ENCODE measurements around the gene SEC23B.
A peak's percentile ranks its signal among the peaks of the same experiment; 100 is the strongest.
"Not testable (repeated sequence)": the region's sequence is repeated elsewhere in the genome, so short reads cannot be mapped to it uniquely, and the experiment has no call there.

The SEC23B gene

DNA sequence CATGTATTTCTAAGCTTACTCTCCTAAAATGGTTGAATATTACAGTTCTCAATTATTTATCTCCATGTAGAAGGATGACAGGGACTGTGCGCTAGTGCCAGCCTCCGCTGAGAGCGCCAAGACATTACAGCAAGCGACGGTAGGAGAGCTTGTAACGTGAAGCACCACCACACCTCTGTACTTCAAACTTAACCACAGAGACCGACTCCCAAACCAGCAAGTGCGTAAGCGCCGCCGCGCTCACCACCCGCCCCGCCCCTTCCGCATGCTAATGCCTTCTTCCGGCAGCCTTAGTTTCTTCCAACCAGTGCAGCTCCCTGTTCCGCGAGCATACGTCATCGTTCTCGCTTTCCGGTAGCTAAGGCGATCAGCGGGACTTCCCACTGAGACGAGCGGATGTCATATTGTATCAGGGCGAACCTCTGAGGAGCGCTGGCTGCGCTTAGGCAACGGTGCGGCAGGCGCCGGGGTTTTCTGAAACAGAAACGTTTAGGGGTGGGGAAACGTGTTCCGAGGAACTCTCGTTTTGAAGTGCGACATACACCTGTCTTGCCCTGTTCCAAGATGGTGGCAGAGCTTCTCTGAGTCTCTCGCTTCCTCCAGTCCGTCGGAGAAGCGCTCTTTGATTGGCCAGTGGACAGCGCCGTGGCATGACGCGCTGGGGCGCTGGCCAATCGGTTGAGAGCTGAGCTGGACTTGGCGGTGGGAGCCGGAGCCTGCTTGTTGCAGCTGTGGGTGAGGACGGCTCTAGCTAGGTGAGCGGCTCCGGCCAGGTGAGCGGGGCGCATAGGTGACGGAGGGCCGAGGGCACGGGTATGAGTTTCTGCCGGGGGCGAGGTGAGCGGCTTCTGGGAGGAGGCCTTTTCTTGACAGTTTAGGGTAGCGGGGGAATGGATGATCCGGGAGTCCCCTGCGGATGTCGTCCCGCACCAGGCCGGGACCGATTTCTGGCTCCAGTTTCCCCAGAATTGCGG is at the start of gene SEC23B:
Gene SEC23B, plus strand, starts transcription at position 723 of the 974 bp plus-strand sequence. CDS start 2,896 bp downstream, outside the sequence.
- peaks cover 42% of the 10 kb centered on the region for H3K4me1 Mint-ChIP-seq
- DNase-seq (ENCODE audit: low spot score in 2 of 2) (peak; percentile 87 to 98), ATAC-seq (peak; percentile 95)
- peaks cover 14% of the 10 kb centered on the region for H3K36me3 Mint-ChIP-seq
- peak within 1 kb of the TSS; percentile 100 for H3K27ac Mint-ChIP-seq
- H3K4me3 Mint-ChIP-seq: peak within 1 kb of the TSS; percentile 100
- no peaks in the 10 kb centered on the region for H3K9me3 Mint-ChIP-seq

DNA sequence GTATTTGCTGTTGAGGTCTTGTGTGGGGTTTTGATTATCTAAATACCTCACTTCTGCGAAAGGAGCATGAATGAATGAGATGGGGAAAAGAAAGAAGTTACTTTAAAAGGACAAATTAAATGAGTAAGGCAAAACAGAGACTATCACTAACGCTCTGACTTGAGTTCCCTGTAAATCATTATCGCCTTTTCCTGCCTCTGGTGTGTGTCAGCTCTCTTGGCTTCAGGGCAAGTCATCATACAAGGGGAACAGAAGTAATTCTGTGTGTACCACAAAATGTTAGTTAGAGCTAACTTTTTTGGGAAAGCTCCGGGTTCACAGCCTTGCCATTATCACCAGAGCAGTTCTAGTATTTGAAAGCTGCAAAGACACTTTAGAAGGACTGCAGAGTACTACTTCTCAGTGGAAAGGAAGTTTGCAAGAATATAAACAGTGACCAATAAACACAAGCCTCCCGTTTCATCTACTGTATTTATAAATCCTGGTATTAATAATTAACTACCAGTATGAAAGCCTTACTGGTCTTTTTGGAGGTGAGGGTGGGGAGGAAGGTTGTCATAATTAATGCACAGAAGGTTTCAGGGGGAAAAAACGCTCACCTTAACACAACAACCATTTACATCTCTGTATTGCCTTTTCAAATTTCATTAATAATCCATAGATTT is 42.1 kb upstream of the SEC23B start:
- Mint-ChIP-seq H3K4me1 (peaks cover 24% of the 10 kb centered on the region), H3K9me3 (no peaks in the 10 kb centered on the region), H3K36me3 (peaks cover 28% of the 10 kb centered on the region), H3K4me3 (peak overlapping the region; percentile 97), H3K27ac (no peak overlapping the region)
- ATAC-seq: no peak
- DNase-seq (ENCODE audit: low spot score in 2 of 2): no peak

DNA sequence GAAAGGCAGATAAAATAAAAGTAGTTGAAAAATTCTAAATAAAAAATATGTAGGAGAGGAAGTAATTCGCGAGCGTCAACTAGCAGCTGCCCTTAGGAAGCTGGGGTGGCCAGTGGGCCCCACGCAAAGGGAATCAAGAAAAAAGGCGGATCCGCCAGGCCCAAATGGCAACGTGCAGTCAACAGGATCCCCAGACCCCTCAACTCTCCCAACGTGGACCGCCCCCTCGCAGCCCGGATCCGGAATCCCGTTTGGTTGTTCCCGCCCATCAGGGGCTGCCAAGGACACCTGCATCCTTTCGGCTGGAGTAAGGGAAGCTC is 41.2 kb upstream of the SEC23B start:
- peak; percentile 17 for ATAC-seq
- Mint-ChIP-seq H3K27ac (peak overlapping the region; percentile 99), H3K36me3 (peaks cover 29% of the 10 kb centered on the region), H3K4me1 (peaks cover 24% of the 10 kb centered on the region), H3K4me3 (peak overlapping the region; percentile 97), H3K9me3 (no peaks in the 10 kb centered on the region)
- no peak for DNase-seq (ENCODE audit: low spot score in 2 of 2)

DNA sequence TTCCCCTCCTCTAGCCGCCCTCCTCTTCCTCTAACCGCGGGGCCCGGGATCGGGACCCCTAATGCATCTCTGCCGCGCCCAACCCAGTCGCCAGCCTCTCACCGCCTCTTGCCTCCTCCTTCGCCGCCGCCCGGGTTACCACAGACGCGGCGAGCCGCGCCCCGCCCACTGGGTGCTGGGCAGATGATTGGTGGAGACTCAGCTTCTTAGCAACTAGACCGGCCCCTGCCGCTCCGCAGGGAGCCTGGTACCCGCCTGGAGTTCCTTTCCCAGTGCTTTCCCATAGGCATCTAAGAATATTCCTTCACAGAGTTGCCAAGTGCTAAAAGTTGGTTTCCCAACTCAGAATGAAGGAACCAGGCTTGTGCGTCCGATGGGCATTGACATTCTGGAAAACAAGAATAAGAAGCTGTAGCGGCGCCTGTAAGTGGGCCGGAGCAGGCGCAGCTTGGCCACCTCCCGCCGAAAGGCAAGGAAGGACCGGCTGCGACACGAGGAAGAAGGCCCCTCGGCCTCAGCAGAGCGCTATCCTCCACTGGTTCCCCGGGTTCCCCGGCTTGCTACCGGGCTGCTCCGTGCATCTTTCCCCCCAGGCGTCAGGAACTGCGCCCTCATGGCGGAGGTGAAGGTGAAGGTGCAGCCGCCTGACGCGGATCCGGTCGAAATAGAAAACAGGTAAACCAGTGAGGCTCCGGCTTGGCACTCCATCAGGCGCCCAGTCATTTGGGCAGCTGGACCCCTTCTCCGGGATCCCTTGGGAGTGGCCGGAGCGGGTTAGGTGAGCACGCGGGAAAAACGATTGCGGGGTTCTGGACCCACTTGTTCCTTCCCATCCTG is 40.6 kb upstream of the SEC23B start, which contains the start of the genes DZANK1 and POLR3F:
Gene DZANK1, minus strand, starts transcription at position 137 of the 837 bp plus-strand sequence. CDS start 1,672 bp downstream, outside the sequence.
Gene POLR3F, plus strand, starts transcription at position 497 of the 837 bp plus-strand sequence. Its CDS starts 117 bp downstream, at position 614.
- Mint-ChIP-seq H3K36me3 (peaks cover 33% of the 10 kb centered on the region), H3K4me1 (peaks cover 24% of the 10 kb centered on the region), H3K27ac (peak within 1 kb of the TSS; percentile 99), H3K4me3 (peak within 1 kb of the TSS; percentile 97), H3K9me3 (no peaks in the 10 kb centered on the region)
- DNase-seq (ENCODE audit: low spot score in 2 of 2) (peak; percentile 87 to 94), ATAC-seq (peak; percentile 99)

- Mint-ChIP-seq H3K9me3 (no peaks in the 10 kb centered on the region), H3K36me3 (peaks cover 80% of the 10 kb centered on the region), H3K4me1 (no peaks in the 10 kb centered on the region), H3K4me3 (no peak overlapping the region), H3K27ac (no peak overlapping the region)
- ATAC-seq: no peak
- no peak for DNase-seq (ENCODE audit: low spot score in 2 of 2)
These were observed 30.5 kb upstream of the SEC23B start for GRCh38 chr20:18477218-18477617.

DNA sequence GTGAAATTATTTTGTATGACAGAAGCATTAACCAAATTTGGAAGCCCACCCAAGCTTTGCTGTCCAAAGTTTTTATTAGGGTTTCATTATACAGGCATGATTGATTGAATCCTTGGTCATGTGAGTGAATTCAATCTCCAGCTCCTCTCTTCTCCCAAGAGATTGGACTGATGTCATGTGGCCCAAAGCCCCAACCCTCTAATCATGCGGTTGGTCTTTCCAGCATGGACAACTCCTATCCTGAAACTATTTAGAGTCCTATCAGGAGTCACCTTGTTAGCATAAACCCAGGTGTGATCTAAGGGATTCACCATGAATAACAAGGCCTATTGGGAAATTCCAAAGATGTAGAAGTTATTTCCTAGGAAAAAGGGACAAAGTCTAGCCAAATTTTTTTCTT is 29.9 kb upstream of the SEC23B start:
- Mint-ChIP-seq H3K36me3 (peaks cover 85% of the 10 kb centered on the region), H3K27ac (no peak overlapping the region), H3K4me3 (no peak overlapping the region), H3K9me3 (no peaks in the 10 kb centered on the region), H3K4me1 (no peaks in the 10 kb centered on the region)
- DNase-seq (ENCODE audit: low spot score in 2 of 2): no peak
- ATAC-seq: no peak

DNA sequence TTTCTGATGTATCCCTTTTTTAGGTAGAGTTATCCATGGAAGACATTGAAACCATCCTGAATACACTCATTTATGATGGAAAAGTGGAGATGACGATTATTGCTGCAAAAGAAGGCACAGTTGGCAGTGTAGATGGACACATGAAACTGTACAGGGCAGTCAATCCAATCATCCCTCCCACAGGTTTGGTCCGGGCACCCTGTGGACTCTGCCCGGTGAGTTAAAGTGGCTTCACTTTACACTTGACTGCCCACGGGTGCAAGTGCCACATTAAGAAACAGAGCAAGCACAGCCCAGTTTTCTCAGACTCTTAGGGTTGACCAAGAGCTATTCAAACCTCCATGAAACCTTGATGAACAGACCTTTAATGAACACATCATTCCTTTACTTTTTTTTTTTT is 26.1 kb upstream of the SEC23B start:
- H3K9me3 Mint-ChIP-seq: no peaks in the 10 kb centered on the region
- no peak for DNase-seq (ENCODE audit: low spot score in 2 of 2)
- no peak overlapping the region for H3K4me3 Mint-ChIP-seq
- peaks cover 79% of the 10 kb centered on the region for H3K36me3 Mint-ChIP-seq
- no peak for ATAC-seq
- H3K4me1 Mint-ChIP-seq: no peaks in the 10 kb centered on the region
- H3K27ac Mint-ChIP-seq: peak overlapping the region; percentile 57

GRCh38 chr20:18488301-18488700 is 19.4 kb upstream of the SEC23B start:
- Mint-ChIP-seq H3K36me3 (peaks cover 82% of the 10 kb centered on the region), H3K4me1 (peaks cover 2% of the 10 kb centered on the region), H3K9me3 (no peaks in the 10 kb centered on the region), H3K27ac (no peak overlapping the region), H3K4me3 (no peak overlapping the region)
- DNase-seq (ENCODE audit: low spot score in 2 of 2) (no peak), ATAC-seq (no peak)

GRCh38 chr20:18496042-18496441 is 11.7 kb upstream of the SEC23B start:
- DNase-seq (ENCODE audit: low spot score in 2 of 2) (no peak), ATAC-seq (no peak)
- no peak overlapping the region for H3K27ac Mint-ChIP-seq

DNA sequence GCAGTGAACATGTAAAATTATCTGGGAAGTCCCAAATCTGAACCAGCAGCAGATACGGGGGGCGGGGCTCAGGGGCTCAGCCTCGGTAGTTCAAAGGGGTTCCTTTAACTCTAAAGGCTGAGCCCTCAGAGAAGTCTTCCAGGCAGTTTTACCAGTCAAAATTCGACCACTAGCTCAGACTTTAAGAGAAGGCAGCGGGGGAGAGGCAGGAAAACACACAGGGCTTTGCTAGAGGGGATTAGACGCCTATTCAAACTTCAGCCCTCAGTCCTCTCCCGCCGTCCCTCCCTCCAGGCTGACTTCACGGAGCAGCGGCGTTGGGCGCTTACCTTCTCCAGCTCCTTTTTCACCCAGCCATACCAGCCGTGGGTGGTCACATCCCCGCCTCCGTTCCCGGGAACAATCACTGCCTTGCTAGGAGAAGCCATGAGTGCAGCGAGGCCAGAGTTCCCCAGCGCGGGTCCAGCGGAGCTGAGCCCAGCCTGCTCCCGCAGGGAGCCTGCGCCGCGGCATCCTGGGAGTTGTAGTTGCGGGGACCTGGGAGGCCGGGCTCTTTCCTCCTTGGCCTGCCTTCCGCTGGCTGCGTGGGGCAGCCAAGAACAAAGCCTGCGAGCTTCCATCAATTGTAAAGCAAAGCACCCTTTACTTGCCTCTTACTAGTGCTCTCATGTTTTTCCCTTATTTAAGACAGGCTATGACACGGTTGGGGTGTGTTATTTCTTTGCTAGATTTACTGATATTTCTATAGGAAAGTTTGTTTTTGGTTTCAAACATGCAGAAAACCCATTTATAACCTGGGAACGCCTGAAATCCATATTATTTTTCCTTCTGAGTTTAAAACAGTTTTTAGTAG is 10.8 kb upstream of the SEC23B start, which contains the start of gene RBBP9:
Gene RBBP9, minus strand, starts transcription at position 486 of the 853 bp plus-strand sequence. Its CDS starts 58 bp downstream, at position 428.
- ATAC-seq: peak; percentile 100
- Mint-ChIP-seq H3K4me3 (peak within 1 kb of the TSS; percentile 95), H3K27ac (peak within 1 kb of the TSS; percentile 90), H3K36me3 (peaks cover 16% of the 10 kb centered on the region), H3K9me3 (no peaks in the 10 kb centered on the region), H3K4me1 (peaks cover 15% of the 10 kb centered on the region)
- peak; percentile 59 to 85 for DNase-seq (ENCODE audit: low spot score in 2 of 2)

More at GRCh38 chr20:18496042-18496441, 11.7 kb upstream of the SEC23B start:
- H3K36me3 Mint-ChIP-seq: peaks cover 26% of the 10 kb centered on the region
- H3K4me3 Mint-ChIP-seq: peak overlapping the region; percentile 95
- H3K4me1 Mint-ChIP-seq: peaks cover 15% of the 10 kb centered on the region
- H3K9me3 Mint-ChIP-seq: no peaks in the 10 kb centered on the region

DNA sequence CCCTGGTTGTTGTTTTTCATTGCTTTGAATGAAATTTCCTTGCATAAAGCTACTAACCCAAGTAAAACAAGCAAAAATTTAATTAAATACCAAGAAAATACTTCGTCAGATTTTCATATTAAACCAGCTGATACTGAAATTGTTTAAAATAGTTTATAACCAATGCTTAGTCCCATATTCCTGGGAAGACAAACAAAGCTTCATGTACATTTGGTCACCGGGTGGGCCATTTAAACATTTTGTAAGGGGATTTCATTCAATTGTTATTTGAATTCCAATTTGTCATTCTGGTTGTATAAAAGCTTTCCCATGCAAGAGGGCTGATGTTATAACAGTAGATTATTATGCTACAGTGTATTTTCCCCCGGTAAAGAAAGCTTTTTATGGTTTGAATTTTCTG is 10.1 kb upstream of the SEC23B start:
- H3K4me3 Mint-ChIP-seq: peak overlapping the region; percentile 95
- H3K9me3 Mint-ChIP-seq: no peaks in the 10 kb centered on the region
- H3K4me1 Mint-ChIP-seq: peaks cover 15% of the 10 kb centered on the region
- ATAC-seq: no peak
- peaks cover 10% of the 10 kb centered on the region for H3K36me3 Mint-ChIP-seq
- H3K27ac Mint-ChIP-seq: peak overlapping the region; percentile 90
- no peak for DNase-seq (ENCODE audit: low spot score in 2 of 2)

DNA sequence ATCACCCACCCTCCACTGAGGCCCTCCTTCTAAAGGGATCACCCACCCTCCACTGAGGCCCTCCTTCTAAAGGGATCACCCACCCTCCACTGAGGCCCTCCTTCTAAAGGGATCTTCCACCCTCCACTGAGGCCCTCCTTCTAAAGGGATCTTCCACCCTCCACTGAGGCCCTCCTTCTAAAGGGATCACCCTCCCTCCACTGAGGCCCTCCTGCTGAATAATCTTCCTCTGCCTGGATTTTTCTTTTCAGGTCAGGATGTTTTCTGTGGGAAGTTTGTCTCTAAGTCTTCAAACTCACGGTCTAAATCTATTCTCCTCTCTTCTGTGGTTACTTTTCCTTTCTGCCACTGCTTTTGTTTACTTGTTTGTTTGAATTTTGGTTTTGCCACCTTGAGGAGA is 6.1 kb upstream of the SEC23B start:
- not testable (repeated sequence) for H3K4me3 Mint-ChIP-seq; ATAC-seq; H3K36me3 Mint-ChIP-seq; DNase-seq (ENCODE audit: low spot score in 2 of 2); H3K9me3 Mint-ChIP-seq; H3K27ac Mint-ChIP-seq; H3K4me1 Mint-ChIP-seq

DNA sequence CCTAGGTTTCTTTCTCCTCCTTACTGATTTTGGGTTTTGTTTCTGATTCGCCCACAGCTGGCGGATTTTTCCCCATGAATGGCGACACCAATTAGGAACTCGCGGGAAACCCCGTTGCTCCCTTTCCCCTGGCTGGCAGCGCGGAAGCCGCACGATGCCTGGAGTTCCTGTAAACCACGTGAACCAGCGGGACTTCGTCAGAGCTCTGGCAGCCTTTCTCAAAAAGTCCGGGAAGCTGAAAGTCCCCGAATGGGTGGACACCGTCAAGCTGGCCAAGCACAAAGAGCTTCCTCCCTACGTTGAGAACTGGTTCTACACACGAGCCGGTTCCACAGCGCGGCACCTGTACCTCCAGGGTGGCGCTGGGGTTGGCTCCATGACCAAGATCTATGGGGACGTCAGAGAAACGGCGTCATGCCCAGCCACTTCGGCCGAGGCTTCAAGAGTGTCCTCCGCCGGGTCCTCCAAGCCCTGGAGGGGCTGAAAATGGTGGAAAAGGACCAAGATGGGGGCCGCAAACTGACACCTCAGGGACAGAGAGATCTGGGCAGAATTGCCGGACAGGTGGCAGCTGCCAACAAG is 3.2 kb upstream of the SEC23B start:
- H3K36me3 Mint-ChIP-seq: peaks cover 14% of the 10 kb centered on the region
- H3K4me3 Mint-ChIP-seq: no peak overlapping the region
- DNase-seq (ENCODE audit: low spot score in 2 of 2) (no peak), ATAC-seq (no peak)
- peaks cover 34% of the 10 kb centered on the region for H3K4me1 Mint-ChIP-seq
- no peaks in the 10 kb centered on the region for H3K9me3 Mint-ChIP-seq
- no peak overlapping the region for H3K27ac Mint-ChIP-seq

DNA sequence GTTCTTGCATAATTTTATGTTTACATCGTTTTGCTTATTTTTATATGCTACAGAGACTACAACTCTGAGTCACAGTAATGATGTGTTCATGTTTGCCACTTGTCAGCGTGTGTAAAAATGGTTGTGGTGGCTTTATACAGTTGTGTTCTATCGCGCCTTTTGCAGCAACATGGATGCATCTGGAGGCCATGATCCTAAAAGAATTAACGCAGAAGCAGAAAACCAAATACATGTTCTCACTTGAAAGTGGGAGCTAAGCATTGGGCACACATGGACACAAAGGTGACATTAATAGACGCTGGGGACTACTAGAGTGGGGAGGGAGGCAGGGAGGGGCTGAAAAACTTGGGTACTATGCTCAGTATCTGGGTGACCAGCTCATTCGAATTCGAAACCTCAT is 996 bp upstream of the SEC23B start:
- peaks cover 42% of the 10 kb centered on the region for H3K4me1 Mint-ChIP-seq
- ATAC-seq: no peak
- H3K9me3 Mint-ChIP-seq: no peaks in the 10 kb centered on the region
- peak overlapping the region; percentile 100 for H3K4me3 Mint-ChIP-seq
- H3K36me3 Mint-ChIP-seq: peaks cover 14% of the 10 kb centered on the region
- DNase-seq (ENCODE audit: low spot score in 2 of 2): peak in 1 of 2 donors; percentile 64
- peak overlapping the region; percentile 100 for H3K27ac Mint-ChIP-seq
